HG02610 (cell line): ENCODE measurements around the gene ALG14.
"Not testable (repeated sequence)": the region's sequence is repeated elsewhere in the genome, so short reads cannot be mapped to it uniquely, and the experiment has no call there.

ENCODE experiments used
- ATAC-seq: cut with Tn5 transposase; IDR thresholded peaks from one replicate; pipeline ENCODE4 v1.9.1; 2021; ENCODE audit warnings: mild to moderate bottlenecking, moderate library complexity; ENCODE audit not compliant: unreplicated experiment

Gene ALG14

DNA sequence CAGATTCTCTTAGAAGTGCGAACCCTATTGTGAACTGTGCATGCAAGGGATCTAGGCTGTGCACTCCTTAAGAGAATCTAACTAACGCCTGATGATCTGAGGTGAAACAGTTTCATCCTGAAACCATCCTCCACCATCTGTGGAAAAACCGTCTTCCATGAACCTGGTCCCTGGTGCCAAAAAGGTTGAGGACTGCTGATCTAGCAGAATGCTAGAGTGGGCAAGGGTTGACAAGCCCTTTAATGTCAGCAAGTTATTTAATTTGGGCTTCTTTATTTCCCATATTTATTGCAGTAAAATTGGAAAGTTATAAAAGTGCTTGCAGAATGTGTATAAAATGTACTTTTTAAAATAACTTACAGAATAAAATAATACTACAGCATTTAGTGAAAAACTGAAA lies 26.4 kb downstream of the ALG14 start:
- no peak for ATAC-seq

DNA sequence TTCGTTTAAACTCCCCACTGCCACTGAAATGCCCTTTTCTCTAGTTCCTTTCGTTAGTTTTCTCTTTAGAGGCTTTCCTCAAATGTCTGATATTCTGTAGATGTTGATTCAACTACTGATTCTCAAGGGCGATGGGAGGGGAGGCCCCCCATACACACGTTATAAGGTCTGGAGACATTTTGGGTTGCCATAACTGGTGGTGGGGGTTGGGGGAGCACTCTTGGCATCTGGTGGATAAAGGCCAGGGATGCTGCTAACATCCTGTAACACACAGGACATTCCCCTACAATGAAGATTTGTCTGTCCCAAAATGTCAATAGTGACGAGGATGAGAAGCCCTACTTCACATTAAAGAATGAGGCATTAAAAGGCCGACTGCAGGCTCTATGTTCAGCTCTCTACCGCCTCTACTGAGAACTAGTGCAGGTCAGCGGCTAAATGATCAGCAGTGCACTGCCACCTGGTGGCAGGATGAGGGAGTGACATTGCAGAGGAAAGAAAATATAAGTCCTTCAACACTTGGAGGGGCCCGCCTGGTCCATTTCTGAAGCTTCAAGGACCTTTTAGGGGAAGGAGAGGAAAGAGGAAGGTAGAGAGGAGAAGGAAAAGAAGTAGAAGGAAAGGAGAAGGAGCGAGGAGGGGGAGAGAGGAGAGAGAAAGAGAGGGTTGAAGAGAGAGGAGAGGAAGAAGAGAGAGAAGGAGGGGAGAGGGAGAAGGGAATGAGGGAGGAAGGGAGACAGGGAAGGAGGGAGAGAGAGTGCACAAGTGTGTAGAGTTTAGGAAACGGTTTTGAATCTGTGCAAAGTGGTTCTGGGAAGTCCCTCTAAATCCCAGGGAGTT lies 29.4 kb downstream of the ALG14 start:
- peak; percentile 90 for ATAC-seq

DNA sequence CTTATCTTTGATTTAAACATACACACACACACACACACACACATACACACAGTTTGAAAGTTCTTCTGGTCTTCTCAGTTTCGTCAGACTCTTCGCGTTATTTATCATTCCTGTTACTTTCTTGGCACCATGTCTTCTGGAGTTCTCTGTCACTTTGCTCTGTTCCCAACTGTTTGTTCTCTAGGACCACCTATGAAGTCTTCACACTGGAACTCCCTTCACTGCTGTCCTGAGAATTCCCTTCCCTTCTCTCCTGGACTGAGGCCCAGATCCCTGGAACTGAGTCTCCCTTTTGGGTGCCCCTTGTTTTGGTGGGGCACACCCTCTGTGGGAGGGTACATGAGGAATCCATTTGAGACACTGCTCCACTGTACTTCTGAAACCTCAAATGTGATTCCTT lies 30.5 kb downstream of the ALG14 start:
- no peak for ATAC-seq

DNA sequence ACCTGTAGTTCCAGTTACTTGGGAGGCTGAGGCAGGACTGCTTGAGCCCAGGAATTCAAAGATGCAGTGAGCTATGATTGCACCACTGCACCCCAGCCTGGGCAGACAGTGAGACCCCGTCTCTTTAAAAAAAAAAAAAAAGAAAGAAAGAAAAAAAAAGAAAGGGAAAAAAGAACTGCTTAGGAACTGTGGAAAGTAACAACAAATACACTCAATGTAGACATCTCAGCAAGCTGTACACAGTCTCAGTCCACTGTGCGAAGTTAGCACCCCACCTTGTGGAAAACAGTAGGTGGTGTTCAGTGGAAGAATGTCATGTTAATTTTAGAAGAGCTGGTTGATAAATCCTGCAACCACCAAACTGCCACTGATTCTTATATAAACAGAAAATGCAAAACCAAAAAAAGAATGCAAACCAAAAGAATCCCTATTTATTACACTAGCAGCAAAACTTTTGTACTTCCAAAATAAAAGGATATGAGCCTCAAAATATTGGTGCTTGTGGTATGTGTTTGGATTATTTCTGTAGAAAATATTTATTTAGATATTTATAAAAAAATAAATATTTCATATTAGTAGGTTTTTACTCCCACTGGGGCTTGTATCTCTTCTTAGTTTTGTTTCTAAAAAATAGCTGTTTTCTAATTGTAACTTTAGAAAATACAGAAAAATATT lies 31.1 kb downstream of the ALG14 start:
- peak; percentile 46 for ATAC-seq

DNA sequence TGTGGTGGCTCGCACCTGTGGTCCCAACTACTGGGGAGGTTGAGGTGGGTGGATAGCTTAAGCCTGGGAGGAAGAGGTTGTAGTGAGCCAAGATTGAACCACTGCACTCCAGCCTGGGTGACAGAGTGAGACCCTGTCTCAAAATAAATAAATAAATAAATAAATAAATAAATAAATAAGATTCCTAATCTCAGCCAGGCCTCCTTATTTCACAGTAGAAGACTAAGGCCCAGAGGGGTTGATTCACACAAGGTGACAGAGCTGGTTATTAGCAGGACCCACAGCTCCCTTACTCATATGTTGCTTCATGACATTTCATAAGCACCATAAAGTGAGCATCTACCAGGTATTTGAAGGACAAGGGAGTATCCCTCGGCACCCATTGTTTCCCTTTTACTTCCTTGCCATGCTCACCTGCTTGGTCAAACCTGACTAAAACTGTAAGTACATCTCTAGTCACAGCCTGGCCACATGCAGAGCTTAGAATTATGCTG lies 32.7 kb downstream of the ALG14 start:
- ATAC-seq = no peak

DNA sequence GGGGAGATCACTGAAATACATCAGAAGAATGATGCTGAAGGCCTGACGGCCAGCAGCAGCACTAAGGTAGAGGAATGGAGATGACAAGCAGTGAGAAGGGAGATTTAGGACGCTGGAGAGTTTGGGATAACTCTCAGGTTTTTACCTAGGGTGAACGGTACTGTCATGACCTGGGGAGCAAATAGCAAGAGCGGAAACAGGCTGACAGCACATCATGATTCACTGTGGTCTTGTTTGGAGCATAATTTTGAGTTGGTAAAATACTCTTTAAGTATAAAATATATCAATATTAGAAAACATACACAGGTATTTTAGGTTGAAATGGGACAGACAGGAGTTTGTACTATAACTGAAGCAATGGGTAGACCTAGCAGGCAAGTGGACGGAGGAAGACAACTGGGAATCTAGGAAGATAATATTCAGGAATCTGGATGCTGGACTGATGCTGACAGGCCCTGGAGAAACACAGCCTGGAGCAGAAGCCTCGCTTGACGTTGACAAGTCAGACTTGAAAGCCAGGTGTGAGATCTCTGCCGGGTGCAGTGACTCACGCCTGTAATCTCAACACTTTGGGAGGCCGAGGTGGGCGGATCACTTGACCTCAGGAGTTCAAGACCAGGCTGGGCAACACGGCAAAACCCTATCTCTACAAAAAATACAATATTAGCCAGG lies 33.3 kb downstream of the ALG14 start:
- ATAC-seq = no peak

DNA sequence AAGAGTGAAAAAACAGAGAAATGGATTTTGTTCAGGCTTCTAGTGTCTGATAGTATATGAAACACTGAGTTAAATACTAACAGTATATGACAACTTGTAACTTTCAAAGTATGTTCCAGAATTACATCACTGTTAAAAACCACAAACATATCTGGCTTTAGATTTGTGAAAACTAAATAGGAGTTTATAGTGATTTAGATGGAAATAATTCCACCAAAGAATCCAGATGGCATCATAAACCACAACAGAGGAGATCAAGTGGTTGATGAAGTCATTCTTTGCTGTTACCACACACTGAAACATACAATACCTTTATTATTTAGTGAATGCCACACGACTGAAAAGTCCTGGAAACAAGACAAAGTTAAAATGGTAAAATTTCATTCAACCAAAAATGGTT lies 37.2 kb downstream of the ALG14 start:
- no peak for ATAC-seq

DNA sequence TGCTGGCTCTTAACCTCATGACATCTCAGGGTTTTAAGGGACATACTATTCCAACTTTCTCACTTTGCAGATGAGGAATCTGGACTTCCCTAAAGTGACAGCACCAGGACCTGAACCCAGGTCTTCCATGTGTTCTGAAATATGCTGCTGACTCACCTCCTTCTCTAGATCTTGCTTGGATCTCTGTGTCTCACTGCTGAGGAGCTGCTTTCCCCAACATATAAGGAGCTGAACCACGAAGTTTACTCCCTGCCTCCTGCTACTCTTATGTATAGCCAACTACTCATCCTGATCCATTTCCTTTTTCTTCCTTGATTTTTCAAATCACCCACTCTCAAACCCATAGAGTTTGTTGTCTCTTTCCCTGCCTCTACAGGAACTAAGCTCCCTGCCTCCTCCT lies 38.2 kb downstream of the ALG14 start:
- ATAC-seq = no peak

DNA sequence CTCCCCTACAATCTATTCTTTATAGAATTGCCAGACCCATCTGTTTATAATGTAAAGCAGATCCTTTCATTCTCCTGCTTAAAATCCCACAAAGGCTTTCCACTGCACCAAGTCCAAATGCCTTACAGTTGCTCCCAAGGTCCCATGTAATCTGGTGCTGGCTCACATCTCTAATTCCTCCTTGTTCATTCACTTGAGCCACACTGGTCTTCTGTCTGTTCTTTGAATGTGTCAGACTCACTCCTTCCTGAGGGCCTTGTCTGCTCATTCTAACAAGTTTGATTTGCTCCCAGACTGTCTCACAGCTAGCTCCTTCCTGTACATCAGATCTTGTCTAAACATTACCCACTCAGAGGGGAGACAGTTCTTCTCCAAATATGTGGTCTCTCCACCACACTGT lies 38.9 kb downstream of the ALG14 start:
- ATAC-seq = no peak

DNA sequence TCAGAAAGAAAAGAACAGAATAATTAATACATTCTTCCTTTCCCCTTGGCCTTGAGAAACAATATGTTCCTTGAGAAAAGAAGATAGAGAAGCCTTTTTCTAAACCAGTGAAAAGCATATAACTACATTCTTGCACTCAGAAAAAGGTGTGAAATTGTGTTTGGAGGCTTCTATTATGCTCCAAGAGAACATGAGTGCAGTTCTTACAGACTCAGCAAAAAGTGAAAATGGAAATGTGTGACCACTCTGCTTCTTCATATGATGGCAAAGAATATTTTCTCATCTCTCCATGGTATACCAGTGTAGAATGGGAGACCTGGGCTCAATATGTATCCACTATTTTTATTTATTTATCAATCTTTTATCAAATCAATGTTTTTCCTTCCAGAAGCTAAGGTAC lies 43.2 kb downstream of the ALG14 start:
- ATAC-seq = no peak

DNA sequence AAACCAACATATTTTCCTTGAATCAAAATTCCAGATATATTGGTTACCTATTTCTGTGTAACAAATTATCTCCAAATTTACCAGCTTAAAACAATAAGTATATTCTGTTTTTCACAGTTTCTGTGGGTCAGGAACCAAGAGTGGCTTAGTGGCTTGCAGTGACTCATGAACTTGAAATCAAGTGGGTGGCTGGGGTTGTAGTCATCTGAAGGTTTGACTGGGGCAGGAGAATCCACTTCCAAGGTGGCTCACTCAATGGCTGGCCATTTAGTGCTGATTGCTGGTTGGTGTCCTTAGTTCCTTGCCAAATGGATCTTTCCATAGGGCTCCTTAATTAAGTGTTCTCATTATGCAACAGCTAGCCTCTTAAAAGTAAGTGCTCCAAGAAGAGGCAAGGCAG lies 43.8 kb downstream of the ALG14 start:
- ATAC-seq = no peak

DNA sequence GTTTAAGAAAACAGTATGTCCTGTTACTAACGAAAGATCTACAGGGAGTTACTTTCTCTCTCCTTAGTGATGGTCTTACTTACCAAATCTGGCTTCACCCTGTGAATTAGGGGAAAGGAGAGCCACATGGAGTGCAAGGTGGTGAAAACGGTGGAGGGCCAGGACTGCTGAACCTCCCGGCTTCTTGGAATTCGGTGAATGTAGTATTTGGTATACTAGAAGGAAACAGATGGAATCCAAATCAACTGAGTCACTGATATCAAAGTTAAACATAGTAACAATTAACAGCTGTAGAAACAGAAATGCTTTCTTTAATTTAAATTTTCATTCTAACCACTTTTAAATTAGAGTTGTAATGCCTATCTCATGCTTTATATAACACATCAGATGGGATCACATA lies 45.7 kb downstream of the ALG14 start:
- no peak for ATAC-seq

DNA sequence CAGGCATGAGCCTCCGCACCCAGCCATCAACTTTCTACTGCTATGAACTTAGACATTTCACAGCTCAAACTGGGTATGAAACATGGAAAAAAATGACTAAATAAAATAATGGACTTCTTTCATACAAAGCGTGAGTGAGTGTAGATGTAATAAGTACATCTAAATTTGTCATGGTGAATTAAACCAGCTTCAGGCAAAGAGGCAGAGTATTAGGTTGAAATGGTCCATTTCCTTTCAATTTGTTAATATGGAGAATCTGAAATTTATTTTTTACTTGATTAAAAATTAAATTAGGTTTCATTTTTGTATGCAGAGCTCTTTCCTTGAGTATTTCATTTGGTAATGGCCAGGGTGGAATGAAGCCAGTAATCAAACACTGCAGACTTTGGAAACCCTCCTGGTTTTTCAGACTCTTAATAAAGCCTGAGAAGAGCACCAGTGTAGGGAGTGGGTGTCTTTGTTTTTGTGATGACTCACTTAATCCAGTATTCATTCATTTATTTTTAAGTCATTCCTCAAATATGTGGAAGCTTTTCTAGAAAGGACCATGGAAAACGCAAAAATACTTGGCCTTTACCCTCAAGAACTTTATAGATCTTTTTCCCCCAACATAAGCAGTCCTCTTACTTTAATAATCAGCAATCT lies 49.2 kb downstream of the ALG14 start:
- ATAC-seq = no peak

DNA sequence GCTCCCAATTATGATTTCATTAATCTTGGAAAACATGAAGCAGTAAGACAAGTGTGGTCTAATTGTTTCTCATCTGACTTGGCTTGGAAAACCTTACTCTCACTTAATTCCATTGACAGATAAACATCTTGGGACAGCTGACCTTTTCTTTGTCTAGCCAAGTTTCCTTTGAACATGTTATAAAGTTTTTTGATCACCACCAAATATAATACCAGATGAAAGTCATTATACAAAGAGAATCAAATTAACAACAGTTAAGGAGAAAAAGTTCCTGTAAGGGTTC lies 50.2 kb downstream of the ALG14 start:
- ATAC-seq = no peak

DNA sequence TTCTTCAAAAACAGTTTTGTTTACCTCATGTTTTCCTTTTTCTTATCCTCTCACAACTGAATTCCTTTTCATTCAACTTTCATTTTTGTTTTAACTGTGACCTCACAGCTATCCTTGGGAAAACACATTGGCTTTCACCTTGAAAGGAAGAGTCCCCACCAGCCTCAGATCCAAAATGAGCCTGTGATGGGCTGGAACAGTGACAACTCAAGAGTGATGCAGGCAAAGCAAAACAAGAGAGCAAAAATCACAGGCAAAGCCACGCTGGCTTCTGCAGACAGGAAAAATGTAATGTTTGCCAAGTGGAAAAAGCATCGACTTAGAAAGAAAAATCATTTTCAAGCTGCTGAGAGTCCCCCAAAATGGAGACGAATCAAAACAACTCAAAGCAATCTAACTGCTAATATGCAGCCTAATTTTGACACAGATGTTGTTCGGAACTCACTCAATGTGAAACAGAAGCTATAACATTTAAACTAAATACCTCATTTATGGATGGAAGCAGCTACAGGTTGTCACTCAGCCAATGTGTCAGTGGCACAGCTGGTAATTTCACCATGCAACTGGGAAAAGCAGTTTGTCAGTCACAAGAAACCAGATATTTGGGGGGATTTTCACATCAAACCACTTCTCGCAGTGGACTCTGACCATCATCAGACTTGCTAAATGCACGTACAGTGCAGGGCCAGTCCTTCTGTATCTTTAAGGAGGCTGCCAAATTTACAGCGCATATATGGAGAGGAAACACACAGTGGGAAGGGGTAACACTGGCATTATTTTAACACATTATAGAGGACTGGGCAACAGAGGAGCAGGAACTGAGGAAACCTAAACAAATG lies 50.7 kb downstream of the ALG14 start:
- ATAC-seq = no peak

DNA sequence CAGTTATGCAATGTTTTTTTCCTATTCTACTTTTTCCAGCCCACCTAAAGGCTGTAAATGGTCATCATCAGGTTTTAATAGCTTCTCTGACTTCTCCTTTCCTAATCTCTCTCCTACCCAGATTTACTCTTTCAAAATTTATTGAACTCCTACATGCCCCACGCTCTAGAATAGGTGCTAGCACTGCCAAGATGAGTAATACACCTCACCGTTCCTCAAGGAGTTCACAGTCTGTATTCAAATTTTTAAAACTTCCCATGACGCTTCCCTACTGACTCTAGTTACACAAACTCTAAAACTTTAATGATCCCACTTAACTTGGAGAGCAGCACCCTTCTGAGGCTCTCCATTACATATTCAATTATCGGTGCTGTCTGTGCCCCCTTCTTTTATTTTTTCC lies 51.6 kb downstream of the ALG14 start:
- no peak for ATAC-seq

DNA sequence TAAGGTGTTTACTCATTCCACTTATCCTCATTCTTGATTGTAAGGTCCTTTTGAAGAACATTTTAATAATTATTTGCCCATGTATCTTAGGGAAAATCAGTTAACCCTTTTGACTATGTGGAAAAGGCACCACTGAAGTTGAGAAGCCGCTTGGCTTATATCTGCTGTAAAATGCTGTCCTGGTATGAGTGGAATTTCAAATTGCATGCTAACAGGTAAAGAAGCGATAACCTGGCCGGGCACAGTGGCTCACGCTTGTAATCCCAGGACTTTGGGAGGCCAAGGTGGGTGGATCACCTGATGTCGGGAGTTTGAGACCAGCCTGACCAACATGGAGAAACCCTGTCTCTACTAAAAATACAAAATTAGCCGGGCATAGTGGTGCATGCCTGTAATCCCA lies 53.3 kb downstream of the ALG14 start:
- ATAC-seq = not testable (repeated sequence)

DNA sequence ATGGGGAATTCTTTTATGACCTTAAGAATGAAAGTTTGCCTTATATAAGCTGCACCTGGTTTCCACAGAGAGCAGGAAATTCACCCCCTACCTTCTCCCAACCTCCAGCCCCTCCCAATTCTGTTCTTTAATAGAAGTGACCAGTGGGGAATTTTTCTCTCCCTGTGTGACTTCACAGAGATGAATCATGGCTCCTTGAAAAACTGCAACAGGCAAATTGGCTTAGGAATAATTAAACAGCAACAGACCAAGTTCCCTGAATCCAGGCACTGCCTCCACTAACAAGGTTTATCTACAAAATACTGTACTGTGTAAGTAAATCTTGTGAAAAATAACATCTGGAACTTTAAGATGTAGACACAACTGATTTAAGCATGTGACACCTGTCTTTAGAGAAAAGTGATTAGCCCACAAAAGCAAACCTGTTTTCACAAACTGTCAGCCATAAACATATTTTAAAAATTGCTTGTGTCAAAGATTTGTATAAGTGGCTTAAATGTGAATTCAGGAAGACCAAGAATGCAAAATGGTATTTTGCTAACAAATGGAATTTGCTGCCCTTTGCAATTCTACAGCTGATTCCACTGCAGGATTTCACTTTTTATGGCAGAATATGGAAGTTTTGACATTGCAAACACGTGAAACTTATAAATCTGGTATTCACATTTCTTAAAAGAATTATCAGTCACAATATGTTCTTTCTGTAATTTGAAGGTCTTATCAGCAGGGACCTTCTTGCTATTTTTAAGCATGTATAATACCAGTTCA lies 54.0 kb downstream of the ALG14 start:
- no peak for ATAC-seq

DNA sequence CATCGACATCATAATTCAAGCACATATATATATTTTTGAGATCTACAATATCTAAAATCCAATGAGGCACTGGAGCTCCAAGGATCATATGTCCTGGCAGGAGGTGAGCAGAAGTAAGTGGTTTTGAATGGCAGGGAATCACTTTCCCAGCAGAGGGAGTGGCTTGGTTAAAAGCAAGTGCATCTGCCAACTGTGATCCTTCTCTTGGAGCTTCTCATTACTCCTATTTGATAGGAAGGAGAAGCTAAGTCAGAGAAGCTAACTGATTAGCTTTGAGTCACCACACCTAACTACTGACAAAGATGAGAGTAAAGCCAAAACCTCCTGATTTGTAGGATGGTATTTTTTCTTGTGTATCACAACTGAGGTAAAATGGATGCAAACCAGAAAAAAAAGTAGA lies 55.0 kb downstream of the ALG14 start:
- ATAC-seq = no peak

DNA sequence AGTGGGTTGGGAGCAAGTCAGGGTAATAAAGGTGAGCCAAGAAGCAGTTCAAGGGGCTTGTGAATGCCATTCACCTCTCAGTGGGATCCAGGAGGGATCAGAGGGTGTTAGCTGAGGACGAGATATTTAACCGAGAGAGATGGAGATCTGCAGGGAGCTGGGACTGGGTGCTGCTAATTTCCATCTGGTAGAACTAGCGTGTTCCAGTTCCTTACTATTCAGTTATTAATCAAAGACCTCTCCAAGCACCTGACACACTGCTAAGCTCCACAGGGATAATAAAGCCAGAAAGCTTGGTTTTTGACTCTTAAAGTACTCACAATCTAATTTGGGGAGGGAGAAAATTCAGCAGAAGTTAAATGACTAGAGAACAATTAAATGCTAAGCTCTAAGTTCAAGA lies 57.7 kb downstream of the ALG14 start:
- ATAC-seq = no peak
